IMR-90 (cell line): ENCODE results near the gene CLIC2. TPM values are rescaled to one million over a fixed set of nuclear protein-coding genes. Genes with fewer than 3 reads are reported as not detected.

Source experiments
- ATAC-seq: fragments of 200-7000 bp; cut with Tn5 transposase; 2 replicates; pipeline ENCODE4 v1.9.1; 2020; ENCODE audit warnings: low read depth, mild to moderate bottlenecking, moderate library complexity
- BruUV-seq: library from RNA; stranded (reverse); fragments of 400-500 nt; replicated peaks from 2 replicates; lab custom pipeline; 2021; lab: Mats Ljungman, UMichigan
- CTCF ChIA-PET: fragments of 300-600 bp; formaldehyde crosslinking; extraction: SDS; loops from one replicate; lab custom pipeline; 2021; ENCODE audit warnings: antibody characterized with exemption; lab: Yijun Ruan, JAX
- POLR2A ChIA-PET: fragments of 300-600 bp; sonication (Branson Sonifier 250); formaldehyde crosslinking; loops from one replicate; lab custom pipeline; 2022; ENCODE audit warnings: antibody characterized with exemption; ENCODE audit not compliant: unreplicated experiment; lab: Charles Lee
- DNase-seq: peaks from one replicate; pipeline ENCODE4 v3.0.0; 2013
- H2AFZ ChIP-seq: replicated peaks from 2 replicates; pipeline ENCODE3; 2013; ENCODE audit warnings: low read length, mild to moderate bottlenecking; ENCODE audit not compliant: poor library complexity
- H2AK5ac ChIP-seq: 2 replicates; pipeline ENCODE4 v1.6.1; 2013; ENCODE audit warnings: low read depth, low read length, inconsistent platforms
- H2AK9ac ChIP-seq: replicated peaks from 2 replicates; pipeline ENCODE3; 2013; ENCODE audit warnings: mild to moderate bottlenecking, low read depth, low read length, moderate library complexity; ENCODE audit not compliant: poor library complexity
- H2BK120ac ChIP-seq: 2 replicates; pipeline ENCODE4 v1.6.1; 2013; ENCODE audit warnings: low read depth, low read length, inconsistent platforms
- H2BK15ac ChIP-seq: 3 replicates; pipeline ENCODE4 v1.6.1; 2013; ENCODE audit warnings: low read depth, low read length, inconsistent platforms
- H2BK20ac ChIP-seq: 2 replicates; pipeline ENCODE4 v1.6.1; 2013; ENCODE audit warnings: low read depth, mild to moderate bottlenecking, inconsistent platforms, low read length, moderate library complexity
- H2BK5ac ChIP-seq: 2 replicates; pipeline ENCODE4 v1.6.1; 2013; ENCODE audit warnings: mild to moderate bottlenecking, low read depth, low read length, inconsistent platforms; ENCODE audit not compliant: poor library complexity, severe bottlenecking
- H3K14ac ChIP-seq: replicated peaks from 2 replicates; pipeline ENCODE4 v1.6.1; 2013; ENCODE audit warnings: low read depth, low read length, inconsistent platforms
- H3K18ac ChIP-seq: 2 replicates; pipeline ENCODE4 v1.6.1; 2013; ENCODE audit warnings: low read depth, low read length, control low read depth
- H3K23ac ChIP-seq: 2 replicates; pipeline ENCODE4 v1.6.1; 2013; ENCODE audit warnings: low read depth, low read length, inconsistent platforms
- H3K27ac ChIP-seq: 2 replicates; pipeline ENCODE4 v1.5.1; 2013; ENCODE audit warnings: mild to moderate bottlenecking, control low read depth, low read length; ENCODE audit not compliant: insufficient read depth
- H3K27me3 ChIP-seq: 2 replicates; pipeline ENCODE4 v1.6.1; 2013; ENCODE audit warnings: low read length; ENCODE audit not compliant: control insufficient read depth, insufficient read depth
- H3K36me3 ChIP-seq: 2 replicates; pipeline ENCODE4 v1.6.1; 2013; ENCODE audit warnings: low read length, mixed read lengths; ENCODE audit not compliant: control insufficient read depth, insufficient read depth
- H3K4ac ChIP-seq: 2 replicates; pipeline ENCODE4 v1.6.1; 2013; ENCODE audit warnings: low read depth, low read length, inconsistent platforms
- H3K4me1 ChIP-seq: 2 replicates; pipeline ENCODE4 v1.6.1; 2013; ENCODE audit warnings: low read length, mixed read lengths; ENCODE audit not compliant: control insufficient read depth, insufficient read depth
- H3K4me2 ChIP-seq: 2 replicates; pipeline ENCODE4 v1.6.1; 2013; ENCODE audit warnings: low read depth, mild to moderate bottlenecking, control low read depth, low read length, moderate library complexity
- H3K4me3 ChIP-seq: 2 replicates; pipeline ENCODE4 v1.5.1; 2013; ENCODE audit warnings: low read depth, mild to moderate bottlenecking, control low read depth, low read length, moderate library complexity; ENCODE audit not compliant: insufficient read depth
- H3K56ac ChIP-seq: 2 replicates; pipeline ENCODE4 v1.6.1; 2013; ENCODE audit warnings: low read length, inconsistent platforms; ENCODE audit not compliant: insufficient read depth; ENCODE audit errors: extremely low read depth
- H3K79me1 ChIP-seq, 2 experiments: 2 replicates each; pipeline ENCODE4 v1.6.1; 2013; ENCODE audit warnings: low read length in 2 of 2, inconsistent platforms in 1 of 2, low read depth in 1 of 2
- H3K9ac ChIP-seq: 2 replicates; pipeline ENCODE4 v1.6.1; 2013; ENCODE audit warnings: low read depth, low read length, control low read depth
- H3K9me1 ChIP-seq: 2 replicates; pipeline ENCODE4 v1.6.1; 2013; ENCODE audit warnings: low read length, inconsistent platforms; ENCODE audit not compliant: insufficient read depth
- H3K9me3 ChIP-seq: 2 replicates; pipeline ENCODE4 v1.6.1; 2013; ENCODE audit warnings: low read length; ENCODE audit not compliant: control insufficient read depth, insufficient read depth
- H4K20me1 ChIP-seq: 2 replicates; pipeline ENCODE4 v1.6.1; 2013; ENCODE audit warnings: low read length, inconsistent platforms; ENCODE audit not compliant: insufficient read depth
- H4K5ac ChIP-seq: 2 replicates; pipeline ENCODE4 v1.6.1; 2013; ENCODE audit warnings: mild to moderate bottlenecking, low read depth, low read length, control low read depth
- H4K8ac ChIP-seq, 2 experiments: 2 replicates each; pipeline ENCODE4 v1.6.1; 2013; ENCODE audit warnings: low read depth in 2 of 2, low read length in 2 of 2, control low read depth in 1 of 2, inconsistent platforms in 1 of 2
- H4K91ac ChIP-seq: 2 replicates; pipeline ENCODE4 v1.6.1; 2013; ENCODE audit warnings: low read depth, low read length, inconsistent platforms; ENCODE audit not compliant: insufficient read depth
- BHLHE40 ChIP-seq: fragments of 150-350 bp; IDR thresholded peaks from 2 replicates; pipeline ENCODE4 v1.6.1; 2016; ENCODE audit warnings: mild to moderate bottlenecking, low read depth, low read length
- CEBPB ChIP-seq: IDR thresholded peaks from 2 replicates; pipeline ENCODE4 v1.6.1; 2012; ENCODE audit warnings: low read depth, low read length, improper control_type of control experiment
- CHD1 ChIP-seq: IDR thresholded peaks from 2 replicates; pipeline ENCODE4 v1.6.1; 2012; ENCODE audit warnings: low read depth, low read length, improper control_type of control experiment
- FOS ChIP-seq: fragments of 150-350 bp; IDR thresholded peaks from 2 replicates; pipeline ENCODE4 v1.6.1; 2016; ENCODE audit warnings: low read depth, low read length
- MAFK ChIP-seq: IDR thresholded peaks from 2 replicates; pipeline ENCODE4 v1.6.1; 2012; ENCODE audit warnings: low read depth, low read length, improper control_type of control experiment
- MAZ ChIP-seq: IDR thresholded peaks from 2 replicates; pipeline ENCODE4 v1.6.1; 2012; ENCODE audit warnings: low read depth, mild to moderate bottlenecking, low read length, improper control_type of control experiment, moderate library complexity, borderline replicate concordance
- MXI1 ChIP-seq: IDR thresholded peaks from 2 replicates; pipeline ENCODE4 v1.6.1; 2012; ENCODE audit warnings: low read depth, mild to moderate bottlenecking, low read length, moderate library complexity, borderline replicate concordance
- POLR2A ChIP-seq: IDR thresholded peaks from 2 replicates; pipeline ENCODE4 v1.6.1; 2012; ENCODE audit warnings: mild to moderate bottlenecking, low read depth, low read length
- RAD21 ChIP-seq: IDR thresholded peaks from 2 replicates; pipeline ENCODE4 v1.6.1; 2012; ENCODE audit warnings: low read length, improper control_type of control experiment
- RFX5 ChIP-seq: IDR thresholded peaks from 2 replicates; pipeline ENCODE4 v1.8.0; 2012; ENCODE audit warnings: low read depth, mild to moderate bottlenecking, low read length, moderate library complexity
- SMC3 ChIP-seq: fragments of 150-350 bp; IDR thresholded peaks from 2 replicates; pipeline ENCODE4 v1.6.1; 2016; ENCODE audit warnings: low read depth, mild to moderate bottlenecking, antibody characterized with exemption, low read length, moderate library complexity
- WGBS, 2 experiments: methylation state at CpG; one replicate each; pipeline versions ENCODE4 v1.1.5 to v1.1.7; 2013; ENCODE audit warnings: missing lambda C conversion rate in 2 of 2; ENCODE audit not compliant: insufficient read length in 1 of 2; ENCODE audit errors: extremely low coverage in 2 of 2; 5-methylcytosine and 5-hydroxymethylcytosine counted together
- dilution Hi-C: fragments of 300-500 bp; cut with HindIII; formaldehyde crosslinking; loops from one replicate; pipeline ENCODE4 v1.14.3; 2018; ENCODE audit warnings: low sequenced_read_pairs; ENCODE audit not compliant: unreplicated experiment
- in situ Hi-C: fragments of 300-500 bp; cut with MboI; formaldehyde crosslinking; loops from 3 replicates; pipeline ENCODE4 v1.14.3; 2019; ENCODE audit warnings: low sequenced_read_pairs, inconsistent platforms, mixed read lengths
- intact Hi-C: fragments of 100-400 bp; cut with micrococcal nuclease; formaldehyde crosslinking; loops from 2 replicates; pipeline ENCODE4 v1.10.0; 2022
- polyA plus RNA-seq, 3 experiments: library from polyadenylated mRNA; depleted of rRNA; stranded (reverse); fragments of >200 nt; gene quantifications; 2 replicates each; pipeline ENCODE4 v1.2.3, GENCODE V29; 2012; ENCODE audit warnings: low replicate concordance in 1 of 3
- total RNA-seq: library from RNA; depleted of rRNA; stranded (reverse); fragments of >200 nt; gene quantifications from 2 replicates; pipeline ENCODE4 v1.2.3, GENCODE V29; 2012
- TF ChIP-seq, protein P1 (sequence below): conservative IDR thresholded peaks from 2 replicates; pipeline ENCODE4 v1.5.1; 2012; ENCODE audit warnings: mild to moderate bottlenecking, low read depth, low read length, improper control_type of control experiment
- TF ChIP-seq, protein P2 (sequence below): fragments of 150-350 bp; IDR thresholded peaks from 2 replicates; pipeline ENCODE4 v1.6.1; 2017; ENCODE audit warnings: mild to moderate bottlenecking, antibody characterized with exemption, low read length, low read depth

Gene CLIC2
- total and polyA plus RNA-seq, 2 of the 4 experiments (the other 2 are of a cell fraction), result 0.07 to 0.18 TPM

DNA sequence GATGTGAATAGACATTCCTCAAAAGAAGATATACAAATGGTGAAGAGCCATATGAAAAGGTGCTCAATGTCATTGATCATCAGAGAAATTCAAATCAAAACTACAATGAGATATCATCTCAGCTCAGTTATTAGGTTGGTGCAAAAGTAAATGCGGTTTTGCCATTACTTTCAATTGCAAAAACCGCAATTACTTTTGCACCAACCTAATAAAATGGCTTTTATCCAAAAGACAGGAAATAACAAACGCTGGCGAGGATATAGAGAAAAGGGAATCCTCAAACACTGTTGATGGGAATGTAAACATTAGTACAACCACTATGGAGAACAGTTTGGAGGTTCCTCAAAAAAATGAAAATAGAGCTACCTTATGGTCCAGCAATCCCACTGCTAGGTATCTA is 5.1 kb downstream of the CLIC2 start:
- intact Hi-C loops, result no loop called here
- in situ Hi-C loops, result no loop called here

More for the DNA sequence above, 5.1 kb downstream of the CLIC2 start:
- Histone ChIP-seq H3K23ac (no peak overlapping the region), H3K27ac (no peak overlapping the region), H3K4ac (no peak overlapping the region), H3K9me1 (no peaks in the 10 kb centered on the region), H4K8ac (no peak overlapping the region), H4K20me1 (no peaks in the 10 kb centered on the region), H4K91ac (no peak overlapping the region), H3K36me3 (no peaks in the 10 kb centered on the region), H3K4me1 (no peaks in the 10 kb centered on the region), H2BK5ac (no peak overlapping the region), H2AFZ (no peak overlapping the region), H3K79me1 (no peaks in the 10 kb centered on the region), H2BK20ac (no peak overlapping the region), H2AK9ac (no peak overlapping the region), H3K4me2 (no peak overlapping the region), H3K56ac (no peak overlapping the region), H3K14ac (no peak overlapping the region), H2BK15ac (no peak overlapping the region), H2BK120ac (no peak overlapping the region), H2AK5ac (no peak overlapping the region), H3K4me3 (no peak overlapping the region), H3K9me3 (no peaks in the 10 kb centered on the region), H3K18ac (no peak overlapping the region), H3K9ac (no peak overlapping the region), H4K5ac (no peak overlapping the region), H3K27me3 (no peaks in the 10 kb centered on the region)
- POLR2A ChIA-PET, result no interaction called here
- dilution Hi-C loops, result no loop called here
- no TSS peak for BruUV-seq
- CTCF ChIA-PET, result no interaction called here
- DNase-seq (no peak), ATAC-seq (no peak)
- TF ChIP-seq, protein P1, sequence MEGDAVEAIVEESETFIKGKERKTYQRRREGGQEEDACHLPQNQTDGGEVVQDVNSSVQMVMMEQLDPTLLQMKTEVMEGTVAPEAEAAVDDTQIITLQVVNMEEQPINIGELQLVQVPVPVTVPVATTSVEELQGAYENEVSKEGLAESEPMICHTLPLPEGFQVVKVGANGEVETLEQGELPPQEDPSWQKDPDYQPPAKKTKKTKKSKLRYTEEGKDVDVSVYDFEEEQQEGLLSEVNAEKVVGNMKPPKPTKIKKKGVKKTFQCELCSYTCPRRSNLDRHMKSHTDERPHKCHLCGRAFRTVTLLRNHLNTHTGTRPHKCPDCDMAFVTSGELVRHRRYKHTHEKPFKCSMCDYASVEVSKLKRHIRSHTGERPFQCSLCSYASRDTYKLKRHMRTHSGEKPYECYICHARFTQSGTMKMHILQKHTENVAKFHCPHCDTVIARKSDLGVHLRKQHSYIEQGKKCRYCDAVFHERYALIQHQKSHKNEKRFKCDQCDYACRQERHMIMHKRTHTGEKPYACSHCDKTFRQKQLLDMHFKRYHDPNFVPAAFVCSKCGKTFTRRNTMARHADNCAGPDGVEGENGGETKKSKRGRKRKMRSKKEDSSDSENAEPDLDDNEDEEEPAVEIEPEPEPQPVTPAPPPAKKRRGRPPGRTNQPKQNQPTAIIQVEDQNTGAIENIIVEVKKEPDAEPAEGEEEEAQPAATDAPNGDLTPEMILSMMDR, result no peak
- TF ChIP-seq MAFK, result no peak
- no peak for TF ChIP-seq FOS
- TF ChIP-seq MAZ, result no peak
- no peak for TF ChIP-seq RFX5
- TF ChIP-seq BHLHE40, result no peak
- no peak for TF ChIP-seq POLR2A
- no peak for TF ChIP-seq CHD1
- TF ChIP-seq, protein P2, sequence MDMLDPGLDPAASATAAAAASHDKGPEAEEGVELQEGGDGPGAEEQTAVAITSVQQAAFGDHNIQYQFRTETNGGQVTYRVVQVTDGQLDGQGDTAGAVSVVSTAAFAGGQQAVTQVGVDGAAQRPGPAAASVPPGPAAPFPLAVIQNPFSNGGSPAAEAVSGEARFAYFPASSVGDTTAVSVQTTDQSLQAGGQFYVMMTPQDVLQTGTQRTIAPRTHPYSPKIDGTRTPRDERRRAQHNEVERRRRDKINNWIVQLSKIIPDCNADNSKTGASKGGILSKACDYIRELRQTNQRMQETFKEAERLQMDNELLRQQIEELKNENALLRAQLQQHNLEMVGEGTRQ, result no peak
- no peak for TF ChIP-seq RAD21
- TF ChIP-seq CEBPB, result no peak
- no peak for TF ChIP-seq SMC3
- TF ChIP-seq MXI1, result no peak
- WGBS, 2 experiments, result no CpG with 5 or more reads among the region's 4 CpGs
